Measurements from ENCODE around the gene SBF2.
"Not testable (repeated sequence)": the region's sequence is repeated elsewhere in the genome, so short reads cannot be mapped to it uniquely, and the experiment has no call there.

SBF2 gene

GRCh38 chr11:10017050-10017449 lies 277.0 kb downstream of the SBF2 start:
- no peak for DNase-seq (ENCODE audit: low spot score)

- DNase-seq (ENCODE audit: low spot score): no peak
Observed at GRCh38 chr11:10012068-10012467, 282.0 kb downstream of the SBF2 start.

- no peak for DNase-seq (ENCODE audit: low spot score)
Observed at GRCh38 chr11:10005955-10006525, 288.0 kb downstream of the SBF2 start.

GRCh38 chr11:10004526-10005113 lies 289.4 kb downstream of the SBF2 start:
- no peak for DNase-seq (ENCODE audit: low spot score)

GRCh38 chr11:10002221-10002620 lies 291.8 kb downstream of the SBF2 start:
- no peak for DNase-seq (ENCODE audit: low spot score)

- no peak for DNase-seq (ENCODE audit: low spot score)
Observed at GRCh38 chr11:9992306-9992705, 301.7 kb downstream of the SBF2 start.

GRCh38 chr11:9990221-9990973 lies 303.6 kb downstream of the SBF2 start:
- no peak for DNase-seq (ENCODE audit: low spot score)

GRCh38 chr11:9987303-9987702 lies 306.7 kb downstream of the SBF2 start:
- not testable (repeated sequence) for DNase-seq (ENCODE audit: low spot score)

- no peak for DNase-seq (ENCODE audit: low spot score)
Observed at GRCh38 chr11:9982796-9983579, 311.0 kb downstream of the SBF2 start.

- DNase-seq (ENCODE audit: low spot score): peak; percentile 8
Observed at GRCh38 chr11:9982127-9982795, 311.8 kb downstream of the SBF2 start.

GRCh38 chr11:9980931-9981330 lies 313.1 kb downstream of the SBF2 start:
- no peak for DNase-seq (ENCODE audit: low spot score)

GRCh38 chr11:9977554-9977953 lies 316.5 kb downstream of the SBF2 start:
- DNase-seq (ENCODE audit: low spot score): no peak

GRCh38 chr11:9974375-9974774 lies 319.6 kb downstream of the SBF2 start:
- DNase-seq (ENCODE audit: low spot score): no peak

GRCh38 chr11:9973921-9974320 lies 320.1 kb downstream of the SBF2 start:
- peak; percentile 19 for DNase-seq (ENCODE audit: low spot score)

GRCh38 chr11:9972989-9973388 lies 321.0 kb downstream of the SBF2 start:
- DNase-seq (ENCODE audit: low spot score): peak; percentile 66

GRCh38 chr11:9971894-9972293 lies 322.1 kb downstream of the SBF2 start:
- no peak for DNase-seq (ENCODE audit: low spot score)

- no peak for DNase-seq (ENCODE audit: low spot score)
Observed at GRCh38 chr11:9969068-9969467, 325.0 kb downstream of the SBF2 start.

GRCh38 chr11:9962722-9963121 lies 331.3 kb downstream of the SBF2 start:
- no peak for DNase-seq (ENCODE audit: low spot score)

- DNase-seq (ENCODE audit: low spot score): no peak
Observed at GRCh38 chr11:9957072-9957471, 336.9 kb downstream of the SBF2 start.

- DNase-seq (ENCODE audit: low spot score): no peak
Observed at GRCh38 chr11:9956483-9956882, 337.5 kb downstream of the SBF2 start.

GRCh38 chr11:9955391-9955790 lies 338.6 kb downstream of the SBF2 start:
- no peak for DNase-seq (ENCODE audit: low spot score)

GRCh38 chr11:9953994-9954626 lies 339.9 kb downstream of the SBF2 start:
- DNase-seq (ENCODE audit: low spot score): no peak
